GM18519 (cell line): ENCODE results near the gene CEP170B.
"Not testable (repeated sequence)": the region's sequence is repeated elsewhere in the genome, so short reads cannot be mapped to it uniquely, and the experiment has no call there.

Source experiments
- ATAC-seq: cut with Tn5 transposase; IDR thresholded peaks from one replicate; pipeline ENCODE4 v1.9.1; 2021; ENCODE audit warnings: mild to moderate bottlenecking, moderate library complexity; ENCODE audit not compliant: unreplicated experiment, low FRiP score

CEP170B gene

GRCh38 chr14:104865081-104865630 lies at the start of gene CEP170B:
CEP170B (plus strand) TSS chr14:104865268; CDS start chr14:104868451, 3,183 bp downstream.
- ATAC-seq, result no peak

DNA sequence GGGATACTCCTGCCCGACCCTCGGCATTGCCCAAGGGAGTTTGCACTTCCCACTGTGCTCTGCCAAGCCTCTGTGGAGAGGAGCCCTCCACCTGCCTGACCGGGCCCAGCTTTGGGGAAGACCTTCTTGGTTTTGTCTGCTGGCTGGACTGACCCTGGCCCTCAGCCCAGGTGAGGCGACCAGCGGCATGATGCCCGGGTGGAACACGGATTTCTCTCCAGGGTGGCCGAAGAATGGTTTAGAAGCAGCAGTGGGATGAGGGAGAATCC lies 48.5 kb upstream of the CEP170B start:
- ATAC-seq, result no peak

DNA sequence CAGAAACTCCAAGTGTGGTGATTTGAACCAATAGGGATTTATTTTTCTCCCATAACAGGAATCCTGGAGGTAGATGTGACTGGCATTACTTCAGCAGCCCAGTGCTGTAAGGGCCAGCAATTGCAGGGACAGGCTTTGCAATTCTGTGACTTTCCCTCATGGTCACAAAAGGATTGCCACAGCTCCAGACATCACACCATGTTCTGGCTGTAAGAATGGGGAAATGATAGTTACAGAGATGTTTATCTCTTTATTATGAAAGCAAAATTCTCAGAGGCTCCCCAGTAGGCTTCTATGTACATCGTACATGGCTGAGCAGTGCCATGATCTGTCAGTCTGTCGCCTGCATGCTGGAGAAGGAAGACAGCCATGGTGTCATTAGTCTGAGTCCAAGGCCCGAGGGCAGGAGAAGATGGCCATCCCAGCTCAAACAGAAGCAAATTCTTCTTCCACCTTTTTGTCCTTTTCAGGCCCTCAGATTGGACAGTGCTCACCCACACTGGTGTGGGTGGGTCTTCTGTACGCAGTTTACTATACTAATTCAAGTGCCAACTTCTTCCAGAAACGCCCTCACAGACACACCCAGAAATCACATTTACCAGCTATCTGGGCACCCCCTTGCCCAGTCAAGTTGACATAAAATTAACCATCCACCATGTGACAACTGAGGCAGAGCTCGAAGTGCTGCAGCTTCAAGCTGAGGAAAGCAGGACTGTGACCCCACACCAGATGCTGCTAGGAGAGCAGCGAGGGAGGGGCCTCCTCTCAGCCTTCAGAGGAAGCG lies 46.9 kb upstream of the CEP170B start:
- no peak for ATAC-seq

GRCh38 chr14:104818714-104819161 lies 46.3 kb upstream of the CEP170B start:
- no peak for ATAC-seq

DNA sequence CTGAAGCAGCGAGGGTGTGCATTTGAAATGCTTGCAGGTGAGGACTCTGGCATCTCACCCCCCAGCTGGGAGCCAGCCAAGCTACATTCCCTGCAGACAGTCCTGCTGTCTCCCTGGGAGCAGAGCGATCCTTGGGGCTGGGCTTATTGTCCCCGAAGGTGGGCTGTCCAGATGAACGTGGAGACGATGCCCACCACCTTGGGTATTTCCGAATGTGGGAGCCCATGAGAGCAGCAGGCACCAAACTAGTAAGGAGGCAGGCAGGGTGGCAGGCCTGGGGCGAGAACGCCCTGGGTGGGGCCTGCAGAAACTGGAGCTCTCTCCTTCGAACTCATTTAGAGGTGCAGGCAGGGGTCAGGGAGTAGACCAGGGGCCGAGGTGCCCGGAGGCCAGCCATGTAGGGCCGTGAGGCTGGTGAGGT lies 45.7 kb upstream of the CEP170B start:
- no peak for ATAC-seq

DNA sequence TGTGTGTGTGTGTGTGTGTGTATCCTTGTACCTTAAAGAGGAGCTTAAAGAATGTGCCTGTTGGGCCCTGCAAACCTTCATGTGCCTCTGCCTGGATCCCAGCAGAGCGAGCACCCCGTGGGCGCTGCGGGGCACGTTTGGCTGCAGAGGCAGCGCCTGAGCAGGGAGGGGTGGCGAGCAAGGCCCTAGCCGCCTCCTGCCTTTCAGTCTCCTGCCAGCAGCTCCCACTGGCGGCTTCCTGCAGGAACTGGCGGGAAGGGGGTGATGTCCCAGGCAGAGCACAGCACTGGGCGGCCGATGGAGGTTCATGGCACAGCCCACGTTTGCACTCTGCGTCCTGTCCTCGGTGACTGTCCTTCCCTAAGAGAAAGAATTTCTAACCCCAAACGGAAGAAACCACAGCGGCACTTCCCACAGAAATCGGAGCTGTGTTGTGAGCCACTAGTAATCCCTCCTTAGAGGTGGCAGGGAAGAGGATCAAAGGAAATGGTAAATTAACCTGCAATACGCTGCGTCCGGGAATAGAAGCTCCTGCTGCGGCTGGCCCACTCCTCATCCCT lies 44.3 kb upstream of the CEP170B start:
- ATAC-seq, result no peak

GRCh38 chr14:104821229-104821945 lies 43.7 kb upstream of the CEP170B start:
- ATAC-seq, result no peak

DNA sequence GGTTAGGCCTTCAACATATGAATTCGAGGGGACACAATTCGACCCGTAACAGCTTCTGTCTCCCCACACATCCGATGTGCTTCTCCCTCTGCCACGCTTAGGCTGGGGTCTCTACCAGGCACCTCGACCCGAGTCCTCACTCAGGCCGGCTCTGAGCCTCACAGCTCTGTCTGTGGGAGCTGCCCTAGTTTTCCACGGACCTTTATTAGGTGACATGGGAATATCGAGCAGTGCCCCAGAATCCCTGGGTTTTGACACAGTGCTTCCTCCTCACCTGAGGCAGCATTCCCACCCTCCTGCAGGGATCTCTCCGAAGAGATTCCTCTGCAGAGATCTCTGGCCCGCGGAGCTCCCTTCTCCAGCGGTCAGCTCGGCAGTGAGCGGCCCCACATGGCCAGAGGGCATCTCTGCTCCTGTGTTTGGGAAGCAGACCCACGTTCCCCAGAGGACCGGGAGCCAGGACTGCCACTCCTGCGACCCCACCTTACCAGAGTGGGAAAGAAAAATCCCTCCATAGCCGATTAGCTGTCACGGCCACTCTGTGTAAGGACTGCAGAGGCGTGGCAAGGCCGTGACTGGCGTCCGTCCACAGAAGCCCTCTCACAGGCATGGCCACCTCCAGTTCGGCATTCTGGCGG lies 43.0 kb upstream of the CEP170B start:
- ATAC-seq, result no peak

GRCh38 chr14:104822821-104823615 lies 42.0 kb upstream of the CEP170B start:
- ATAC-seq, result no peak

- ATAC-seq, result no peak
Measured at GRCh38 chr14:104824353-104824997, 40.6 kb upstream of the CEP170B start.

DNA sequence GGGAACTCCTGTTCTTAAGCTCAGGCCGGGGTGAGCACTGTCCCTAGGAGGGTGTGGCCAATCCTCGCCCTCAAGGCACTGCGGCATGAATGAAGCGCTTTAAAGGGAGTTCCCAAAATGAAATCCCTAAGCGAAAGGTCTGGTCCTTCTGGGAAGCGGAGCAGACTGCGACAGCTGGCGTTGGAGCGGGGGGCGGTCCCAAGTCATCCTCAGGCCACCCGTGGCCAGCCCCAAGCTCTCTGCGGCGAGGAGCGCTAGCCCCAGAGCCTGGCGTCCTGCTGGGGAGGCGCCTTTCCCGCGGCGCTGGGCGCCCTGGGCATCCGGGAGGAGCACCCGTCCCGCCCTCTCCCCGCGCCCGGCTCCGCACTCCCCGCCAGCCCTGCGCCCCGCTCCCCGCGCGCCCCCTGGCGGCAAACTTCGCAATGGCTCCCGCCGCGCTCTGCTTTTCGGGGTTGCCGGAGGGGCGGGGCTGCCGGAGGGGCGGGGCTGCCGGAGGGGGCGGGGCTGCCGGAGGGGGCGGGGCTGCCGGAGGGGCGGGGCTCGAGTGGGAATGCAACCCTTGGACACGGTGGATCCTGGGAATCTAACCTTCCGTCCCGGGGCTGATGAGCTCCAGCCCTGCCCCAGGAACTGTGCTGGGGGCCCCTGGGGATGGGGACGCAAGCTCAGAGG lies 38.7 kb upstream of the CEP170B start:
- ATAC-seq, result peak; percentile 47

GRCh38 chr14:104826861-104827176 lies 38.2 kb upstream of the CEP170B start:
- ATAC-seq, result no peak

- ATAC-seq, result no peak
Measured at GRCh38 chr14:104827177-104828055, 37.7 kb upstream of the CEP170B start.

DNA sequence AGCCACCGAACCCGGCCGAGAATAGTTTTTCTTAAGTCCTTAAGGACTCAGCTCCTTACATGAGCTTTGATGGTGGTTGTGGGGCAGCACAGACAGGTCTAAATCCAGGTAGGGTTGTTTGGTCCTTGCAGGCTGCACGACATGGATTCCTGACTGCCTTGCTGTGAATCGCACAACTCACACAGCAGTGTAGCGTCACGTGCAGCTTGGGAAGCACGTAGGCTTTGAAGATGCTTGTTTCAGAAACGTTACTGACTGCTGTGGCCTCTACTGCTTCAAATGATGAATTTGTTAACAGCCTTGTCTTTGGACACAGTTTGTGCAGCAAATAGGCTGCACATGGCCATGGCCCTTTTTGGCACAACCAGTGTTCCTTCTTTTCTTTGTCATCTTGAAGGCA lies 34.3 kb upstream of the CEP170B start:
- no peak for ATAC-seq

DNA sequence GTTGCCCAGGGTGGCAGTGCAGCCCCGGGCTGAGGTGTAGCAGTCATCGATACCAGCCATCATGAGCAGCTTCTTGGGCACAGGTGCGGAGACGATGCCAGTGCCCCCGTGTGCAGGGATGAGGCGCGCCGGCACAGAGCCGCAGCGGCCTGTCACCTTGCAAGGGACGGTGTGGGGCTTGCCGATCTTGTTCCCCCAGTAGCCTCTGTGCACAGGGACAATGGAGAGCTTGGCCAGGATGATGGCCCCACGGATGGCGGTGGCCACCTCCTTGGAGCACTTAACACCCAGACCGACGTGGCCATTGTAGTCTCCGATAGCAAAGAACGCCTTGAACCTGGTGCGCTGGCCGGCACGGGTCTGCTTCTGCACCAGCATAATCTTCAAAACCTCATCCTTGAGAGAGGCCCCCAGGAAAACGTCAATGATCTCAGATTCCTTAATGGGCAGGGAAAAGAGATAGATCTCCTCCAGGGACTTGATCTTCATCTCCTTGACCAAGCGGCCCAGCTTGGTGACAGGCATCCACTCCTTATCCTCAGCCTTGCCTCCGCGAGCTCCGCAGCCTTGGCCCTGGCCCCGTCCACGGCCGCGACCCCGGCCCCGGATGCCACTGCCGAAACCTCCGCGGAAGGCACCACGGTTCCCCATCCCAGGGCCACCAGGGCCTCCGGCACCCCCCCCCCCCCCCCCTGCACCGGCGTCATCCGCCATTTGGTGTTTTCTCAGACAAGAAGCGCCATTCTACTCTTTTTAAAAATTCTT lies 28.7 kb upstream of the CEP170B start:
- ATAC-seq, result not testable (repeated sequence)

DNA sequence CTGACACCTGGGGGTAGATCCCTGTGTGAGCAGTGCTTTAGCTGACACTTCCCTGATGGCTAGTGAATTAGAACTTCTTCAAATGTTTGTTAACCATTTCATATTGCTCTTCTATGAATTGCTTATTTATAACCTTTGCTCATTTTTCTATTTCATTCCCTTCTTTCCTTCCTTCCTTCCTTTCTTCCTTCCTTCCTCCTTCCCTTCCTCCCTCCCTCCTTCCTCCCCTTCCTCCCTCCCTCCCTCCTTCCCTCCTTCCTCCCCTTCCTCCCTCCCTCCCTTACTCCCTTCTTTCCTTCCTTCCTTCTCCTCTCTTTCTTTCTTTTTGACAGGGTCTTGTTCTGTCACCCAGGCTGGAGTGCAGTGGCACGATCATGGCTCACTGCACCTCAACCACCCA lies 23.3 kb upstream of the CEP170B start:
- no peak for ATAC-seq

GRCh38 chr14:104843006-104843405 lies 22.1 kb upstream of the CEP170B start:
- no peak for ATAC-seq
